Spinal cord (tissue), 10 donors: ENCODE results near the gene ZSCAN16. TPM values are rescaled to one million over a fixed set of nuclear protein-coding genes. Genes with fewer than 3 reads are reported as not detected.
"Not testable (repeated sequence)": the region's sequence is repeated elsewhere in the genome, so short reads cannot be mapped to it uniquely, and the experiment has no call there.

Source experiments
- DNase-seq, 6 donors: peaks; one replicate each; pipeline versions ENCODE4 v3.0.0 to v3.0.0-alpha.2; 2013 to 2015; ENCODE audit warnings: low spot score in 6 of 6, low read depth in 4 of 6
- H3K27ac ChIP-seq: one replicate; pipeline ENCODE4 v1.5.1; 2013; ENCODE audit warnings: low read depth, low read length, control low read depth
- H3K27me3 ChIP-seq: one replicate; pipeline ENCODE4 v1.6.1; 2013; ENCODE audit warnings: low read length; ENCODE audit not compliant: control insufficient read depth, insufficient read depth
- H3K36me3 ChIP-seq: one replicate; pipeline ENCODE4 v1.6.1; 2013; ENCODE audit warnings: low read length; ENCODE audit not compliant: control insufficient read depth, insufficient read depth
- H3K4me1 ChIP-seq: one replicate; pipeline ENCODE4 v1.6.1; 2013; ENCODE audit warnings: low read length; ENCODE audit not compliant: control insufficient read depth, insufficient read depth
- H3K4me3 ChIP-seq: one replicate; pipeline ENCODE4 v1.5.1; 2013; ENCODE audit warnings: low read depth, low read length, control low read depth
- H3K9me3 ChIP-seq: one replicate; pipeline ENCODE4 v1.6.1; 2013; ENCODE audit warnings: low read length; ENCODE audit not compliant: control insufficient read depth, insufficient read depth
- WGBS: methylation state at CpG from one replicate; pipeline ENCODE4 v1.1.5; 2013; ENCODE audit warnings: missing lambda C conversion rate; ENCODE audit not compliant: insufficient coverage; 5-methylcytosine and 5-hydroxymethylcytosine counted together
- polyA plus RNA-seq, 2 donors: library from polyadenylated mRNA; unstranded; fragments of 120-200 nt; gene quantifications; one replicate each; pipeline ENCODE4 v1.2.1, GENCODE V29; 2013; ENCODE audit not compliant: insufficient read length in 2 of 2
- total RNA-seq, 2 donors: library from RNA; depleted of rRNA in 1 of 2; stranded (reverse); fragments of 120-200 nt in 1 of 2; fragments of >200 nt in 1 of 2; gene quantifications; one replicate each; pipeline versions ENCODE4 v1.2.3 to v1.2.4, GENCODE V29; 2013 to 2014
- donor health status: healthy.

ZSCAN16 gene
- total and polyA plus RNA-seq, 4 donors = 4.9 to 9.5 (median 8.1) TPM

DNA sequence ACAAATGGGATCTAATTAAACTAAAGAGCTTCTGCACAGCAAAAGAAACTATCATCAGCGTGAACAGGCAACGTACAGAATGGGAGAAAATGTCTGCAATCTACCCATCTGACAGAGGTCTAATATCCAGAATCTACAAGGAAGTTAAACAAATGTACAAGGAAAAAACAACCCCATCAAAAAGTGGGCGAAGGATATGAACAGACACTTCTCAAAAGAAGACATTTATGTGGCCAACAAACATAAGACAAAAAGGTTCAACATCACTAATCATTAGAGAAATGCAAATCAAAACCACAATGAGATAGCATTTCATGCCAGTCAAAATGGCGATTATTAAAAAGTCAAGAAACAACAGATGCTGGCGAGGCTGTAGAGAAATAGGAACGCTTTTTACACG, 22.2 kb upstream of the ZSCAN16 start:
- H3K9me3 ChIP-seq, H3K4me3 ChIP-seq, H3K4me1 ChIP-seq, DNase-seq, H3K27me3 ChIP-seq, H3K36me3 ChIP-seq, H3K27ac ChIP-seq: not testable (repeated sequence)
- 100% methylated on average over 1 of the region's 7 CpGs for WGBS

DNA sequence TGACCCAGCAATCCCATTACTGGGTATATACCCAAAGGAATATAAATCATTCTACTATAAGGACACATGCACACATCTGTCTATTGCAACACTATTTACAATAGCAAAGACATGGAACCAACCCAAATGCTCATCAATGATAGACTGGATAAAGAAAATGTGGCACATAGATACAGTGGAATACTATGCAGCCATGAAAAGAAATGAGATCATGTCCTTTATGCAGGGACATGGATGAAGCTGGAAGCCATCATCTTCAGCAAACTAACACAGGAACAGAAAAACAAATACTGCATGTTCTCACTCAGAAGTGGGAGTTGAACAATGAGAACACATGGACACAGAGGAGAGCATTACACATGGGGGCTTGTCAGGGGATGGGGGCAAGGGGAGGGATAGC, 21.7 kb upstream of the ZSCAN16 start:
- H3K27me3 ChIP-seq, H3K27ac ChIP-seq, DNase-seq, H3K36me3 ChIP-seq, H3K4me3 ChIP-seq, H3K4me1 ChIP-seq, H3K9me3 ChIP-seq: not testable (repeated sequence)

- Histone ChIP-seq H3K4me1 (no peaks in the 10 kb centered on the region), H3K27me3 (no peaks in the 10 kb centered on the region), H3K36me3 (no peaks in the 10 kb centered on the region), H3K9me3 (no peaks in the 10 kb centered on the region), H3K27ac (peak overlapping the region; percentile 86), H3K4me3 (peak overlapping the region; percentile 80)
- peak in 5 of 6 donors; percentile 62 to 94 (median 74) for DNase-seq
- WGBS = under 1% methylated on average over 51 of the region's 54 CpGs
Measured at GRCh38 chr6:28104392-28105244, 19.8 kb upstream of the ZSCAN16 start.

DNA sequence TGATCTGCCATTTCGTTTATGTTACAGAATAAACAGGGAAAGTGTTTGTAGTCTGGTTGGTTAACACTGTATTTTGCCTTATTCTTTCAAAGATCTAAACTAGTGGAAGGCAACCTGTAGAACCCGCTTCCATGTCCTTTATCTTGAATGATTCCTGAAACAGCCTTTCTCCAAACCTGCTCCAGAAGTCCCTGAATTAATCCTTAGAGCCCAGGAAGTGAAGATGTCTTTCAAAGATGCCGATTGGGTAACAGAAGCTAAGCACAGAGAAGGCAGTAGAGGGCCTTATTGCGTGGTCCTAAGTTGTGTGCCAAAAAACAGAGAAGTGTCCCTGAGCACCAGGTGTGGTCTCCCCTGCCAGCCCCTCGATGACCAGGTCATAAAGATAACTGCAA, 19.2 kb upstream of the ZSCAN16 start:
- DNase-seq = peak in 1 of 6 donors; percentile 57
- WGBS = 25% methylated on average over 3 of the region's 5 CpGs
- peak overlapping the region; percentile 86 for H3K27ac ChIP-seq

DNA sequence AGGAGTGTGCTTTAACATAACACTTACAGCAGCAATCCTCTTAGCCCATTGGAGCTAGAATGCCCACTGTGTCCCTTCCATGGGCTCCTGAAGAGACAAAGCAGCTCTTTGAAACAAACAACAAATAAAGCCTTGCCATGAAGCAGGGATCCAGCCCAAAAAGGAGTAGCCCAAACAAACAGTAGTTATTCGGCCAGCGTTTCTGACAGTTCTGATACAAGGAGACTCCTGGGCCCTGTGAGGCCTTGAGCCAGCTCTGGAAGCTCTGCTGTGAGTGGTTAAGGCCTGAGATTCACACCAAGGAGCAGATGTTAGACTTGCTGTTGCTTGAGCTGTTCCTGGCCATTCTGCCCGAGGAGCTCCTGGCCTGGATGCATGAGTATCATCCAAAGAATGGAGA, 16.9 kb upstream of the ZSCAN16 start:
- Histone ChIP-seq H3K36me3 (no peaks in the 10 kb centered on the region), H3K27ac (no peak overlapping the region), H3K27me3 (no peaks in the 10 kb centered on the region), H3K9me3 (no peaks in the 10 kb centered on the region), H3K4me1 (no peaks in the 10 kb centered on the region), H3K4me3 (no peak overlapping the region)
- no peak for DNase-seq
- 48% methylated on average over 3 of the region's 3 CpGs for WGBS

More for the DNA sequence above, 19.2 kb upstream of the ZSCAN16 start:
- no peaks in the 10 kb centered on the region for H3K4me1 ChIP-seq
- H3K9me3 ChIP-seq = no peaks in the 10 kb centered on the region
- H3K4me3 ChIP-seq = peak overlapping the region; percentile 80
- no peaks in the 10 kb centered on the region for H3K36me3 ChIP-seq
- H3K27me3 ChIP-seq = no peaks in the 10 kb centered on the region

DNA sequence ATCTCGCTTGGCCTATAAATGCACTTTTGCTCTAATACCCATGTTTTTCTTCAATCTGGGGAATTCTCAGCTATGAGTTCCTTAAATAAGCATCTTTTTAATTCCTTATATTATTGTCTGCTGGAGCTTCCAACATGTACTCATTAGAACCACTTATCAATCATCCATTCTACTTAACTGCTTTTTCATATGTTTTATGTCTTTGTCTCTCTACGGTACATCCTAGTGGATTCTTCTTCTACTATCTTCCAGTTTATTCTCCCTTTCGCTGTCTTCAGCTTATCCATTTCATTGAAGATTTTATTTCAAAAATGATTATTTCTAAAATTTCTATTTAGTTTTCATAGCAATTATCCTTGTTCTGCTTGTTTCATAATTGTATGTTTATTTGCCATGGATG, 12.4 kb upstream of the ZSCAN16 start:
- no peak overlapping the region for H3K4me3 ChIP-seq
- H3K27ac ChIP-seq = no peak overlapping the region
- H3K4me1 ChIP-seq = no peaks in the 10 kb centered on the region
- 100% methylated on average over 1 of the region's 3 CpGs for WGBS
- H3K9me3 ChIP-seq = no peaks in the 10 kb centered on the region
- no peaks in the 10 kb centered on the region for H3K27me3 ChIP-seq
- no peak for DNase-seq
- H3K36me3 ChIP-seq = peaks cover 4% of the 10 kb centered on the region

GRCh38 chr6:28115799-28116198, 8.6 kb upstream of the ZSCAN16 start:
- WGBS = no CpG with 5 or more reads among the region's 2 CpGs
- Histone ChIP-seq H3K27ac (no peak overlapping the region), H3K36me3 (peaks cover 21% of the 10 kb centered on the region), H3K9me3 (no peaks in the 10 kb centered on the region), H3K4me3 (no peak overlapping the region), H3K4me1 (no peaks in the 10 kb centered on the region), H3K27me3 (no peaks in the 10 kb centered on the region)
- DNase-seq = no peak

- no peak for DNase-seq
- no CpG with 5 or more reads among the region's 2 CpGs for WGBS
- no peak overlapping the region for H3K4me3 ChIP-seq
- H3K36me3 ChIP-seq = peaks cover 21% of the 10 kb centered on the region
- H3K27ac ChIP-seq = no peak overlapping the region
- no peaks in the 10 kb centered on the region for H3K4me1 ChIP-seq
- no peaks in the 10 kb centered on the region for H3K9me3 ChIP-seq
- H3K27me3 ChIP-seq = no peaks in the 10 kb centered on the region
Measured at GRCh38 chr6:28117386-28118050, 6.9 kb upstream of the ZSCAN16 start.

GRCh38 chr6:28118217-28118616, 6.2 kb upstream of the ZSCAN16 start:
- no peak for DNase-seq
- H3K27ac ChIP-seq = no peak overlapping the region
- H3K4me1 ChIP-seq = no peaks in the 10 kb centered on the region
- 83% methylated on average over 1 of the region's 1 CpG for WGBS
- H3K27me3 ChIP-seq = no peaks in the 10 kb centered on the region
- H3K4me3 ChIP-seq = no peak overlapping the region
- no peaks in the 10 kb centered on the region for H3K9me3 ChIP-seq
- peaks cover 23% of the 10 kb centered on the region for H3K36me3 ChIP-seq

- Histone ChIP-seq H3K4me3 (no peak overlapping the region), H3K4me1 (peaks cover 4% of the 10 kb centered on the region), H3K9me3 (no peaks in the 10 kb centered on the region), H3K27me3 (no peaks in the 10 kb centered on the region), H3K27ac (no peak overlapping the region), H3K36me3 (peaks cover 24% of the 10 kb centered on the region)
- WGBS = no CpG with 5 or more reads among the region's 2 CpGs
- no peak for DNase-seq
Measured at GRCh38 chr6:28121876-28122275, 2.5 kb upstream of the ZSCAN16 start.
